ENCODE measurements around the gene SLC39A11. TPM values are rescaled to one million over a fixed set of nuclear protein-coding genes. Genes with fewer than 3 reads are reported as not detected.

SLC39A11 gene
- total RNA-seq, 1 experiment from 2014 or later = 15.2 TPM

DNA sequence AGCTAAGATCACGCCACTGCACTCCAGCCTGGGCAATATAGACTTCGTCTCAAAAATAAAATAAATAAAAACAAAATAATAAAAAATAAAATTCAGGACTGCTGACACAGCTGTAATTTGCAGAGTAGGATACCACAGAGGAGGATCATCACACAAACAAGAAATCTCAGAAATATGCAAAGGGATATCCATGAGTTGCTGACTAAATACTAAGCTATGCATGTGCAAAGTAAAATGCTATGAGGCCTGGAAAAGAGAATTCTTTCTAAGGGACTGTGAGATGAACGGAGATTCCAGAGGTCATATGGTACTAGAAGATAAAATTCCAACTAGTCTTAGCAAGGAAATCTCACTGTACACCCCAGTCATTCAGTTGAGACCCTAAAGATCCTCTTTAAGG is 74.8 kb downstream of the SLC39A11 start:
- Mint-ChIP-seq H3K27me3 (ENCODE audit: low read depth) (no peaks in the 10 kb centered on the region; the same call in none of the 2 replicates), H3K9me3 (peaks cover 4 to 6% of the 10 kb centered on the region in 2 experiments; a peak in 4 of 5 replicates), H3K36me3 (ENCODE audit: insufficient read depth in 1 of 3, low read depth in 3 of 3) (peaks cover 0 to 9% (median 4%) of the 10 kb centered on the region in 3 experiments; a peak in 3 of 7 replicates), H3K4me3 (no peak overlapping the region), H3K27ac (no peak overlapping the region), H3K4me1 (peaks cover 10 to 11% of the 10 kb centered on the region in 2 experiments)
- no CpG with 5 or more reads among the region's 3 CpGs for WGBS (ENCODE audit: extremely low coverage, insufficient read length, low lambda C conversion rate)
- no peak for TF ChIP-seq CTCF (conservative IDR thresholded peaks at IDR 0.05)
- H2BK120ac ChIP-seq (ENCODE audit: low read depth, low read length, poor library complexity, severe bottlenecking) = no peak overlapping the region
- H3T11ph ChIP-seq (ENCODE audit: low read length) = no peak overlapping the region
- no peaks in the 10 kb centered on the region for H3K23me2 ChIP-seq (ENCODE audit: insufficient read length, low read depth, low read length, poor library complexity, severe bottlenecking)
- no peak overlapping the region for H3K4me2 ChIP-seq (ENCODE audit: insufficient read depth, insufficient read length, low read length)
- H2AK5ac ChIP-seq (ENCODE audit: insufficient read length, low read length) = no peak overlapping the region
- no peak overlapping the region for H3K56ac ChIP-seq (ENCODE audit: insufficient read length, low read depth, low read length)
- no peak overlapping the region for H3K14ac ChIP-seq (ENCODE audit: insufficient read depth, low read length)
- H3K4me1 ChIP-seq (ENCODE audit: insufficient read depth, low read length) = no peaks in the 10 kb centered on the region
- no peak overlapping the region for H3K18ac ChIP-seq (ENCODE audit: insufficient read length, low read depth, low read length)
- no peak overlapping the region for H2BK20ac ChIP-seq (ENCODE audit: low read depth, low read length, poor library complexity, severe bottlenecking)
- H3K27me3 ChIP-seq (ENCODE audit: insufficient read depth, low read length) = no peaks in the 10 kb centered on the region
- H2BK15ac ChIP-seq (ENCODE audit: low read depth, low read length) = no peak overlapping the region
- H3K27ac ChIP-seq (ENCODE audit: insufficient read length, low read depth, low read length) = no peak overlapping the region
- H3K4ac ChIP-seq (ENCODE audit: low read depth, low read length) = no peak overlapping the region
- H4K91ac ChIP-seq (ENCODE audit: insufficient read length, low read depth, low read length) = no peak overlapping the region
- H2AFZ ChIP-seq (ENCODE audit: low read length) = no peak overlapping the region
- H2BK12ac ChIP-seq (ENCODE audit: insufficient read length, low read depth, low read length) = no peak overlapping the region
- H3K79me2 ChIP-seq (ENCODE audit: insufficient read depth, low read length) = no peaks in the 10 kb centered on the region; the same call in 1 of the 2 replicates
- no peak overlapping the region for H4K5ac ChIP-seq (ENCODE audit: insufficient read length, low read depth, low read length)
- H3K79me1 ChIP-seq (ENCODE audit: insufficient read depth, low read depth, low read length, poor library complexity, severe bottlenecking) = no peaks in the 10 kb centered on the region
- no peaks in the 10 kb centered on the region for H4K20me1 ChIP-seq (ENCODE audit: control insufficient read depth, insufficient read depth, insufficient read length)
- DNase-seq = no peak
- H3K9me3 ChIP-seq (ENCODE audit: control insufficient read depth, low read depth, low read length) = no peaks in the 10 kb centered on the region
- no peak overlapping the region for H3K23ac ChIP-seq (ENCODE audit: insufficient read length, low read depth, low read length)
- H2BK5ac ChIP-seq (ENCODE audit: insufficient read length, low read length) = no peak overlapping the region
- H4K8ac ChIP-seq (replicated peaks; ENCODE audit: insufficient read length, low read depth, low read length) = no peak overlapping the region
- H3K9ac ChIP-seq (ENCODE audit: extremely low read depth, insufficient read length, low read length) = no peak overlapping the region
